ENCODE results near the gene CASQ2. TPM values are rescaled to one million over a fixed set of nuclear protein-coding genes. Genes with fewer than 3 reads are reported as not detected.

The CASQ2 gene
- total and polyA plus RNA-seq, 9 of the 15 experiments (the other 6 are each of a cell fraction or from before 2014, with no cell fraction given) = not detected

DNA sequence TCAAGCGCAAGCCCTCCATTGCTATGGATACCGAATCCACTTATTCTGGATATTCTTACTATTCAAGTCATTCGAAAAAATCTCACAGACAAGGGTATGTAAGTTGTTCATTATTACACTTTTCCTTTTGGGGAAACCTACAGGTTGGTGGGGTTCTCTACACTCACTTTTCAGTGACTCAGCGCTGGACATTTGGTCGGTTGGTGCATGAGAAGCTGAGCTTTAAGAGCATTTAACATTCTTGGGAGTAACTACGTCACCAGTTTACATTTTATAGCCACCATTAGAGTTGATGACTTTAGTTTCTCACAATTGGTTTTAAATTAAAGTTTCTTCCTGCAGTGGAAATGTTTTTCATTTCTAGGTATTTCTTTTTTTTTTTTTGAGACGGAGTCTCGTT, 117.1 kb downstream of the CASQ2 start:
- no peaks in the 10 kb centered on the region for H3K9me3 ChIP-seq (replicated peaks; ENCODE audit: control insufficient read depth, insufficient read depth, low read depth, low read length)
- H3K79me2 ChIP-seq (ENCODE audit: control insufficient read depth, insufficient read depth, low read length) = peaks cover 86% of the 10 kb centered on the region
- BruUV-seq (replicated peaks) = no TSS peak
- WGBS (ENCODE audit: insufficient coverage, low coverage, missing lambda C conversion rate) = 54% methylated on average over 8 of the region's 8 CpGs
- peak overlapping the region; percentile 25 for H2AFZ ChIP-seq (ENCODE audit: low read depth, low read length)
- H3K9me1 ChIP-seq (ENCODE audit: control insufficient read depth, insufficient read depth, low read length) = peaks cover 3% of the 10 kb centered on the region
- in situ Hi-C loops (cut with MboI) = no loop called here
- intact Hi-C loops (cut with micrococcal nuclease) = no loop called here
- H3K9ac ChIP-seq (ENCODE audit: insufficient read depth in 1 of 2, low read depth in 2 of 2, low read length in 2 of 2) = peak overlapping the region in 1 of 2 experiments; percentile 44; a peak in 2 of 4 replicates
- H3K36me3 ChIP-seq (ENCODE audit: control insufficient read depth, insufficient read depth, low read length) = peaks cover 48% of the 10 kb centered on the region
- FAIRE-seq = no peak
- H3K4me1 ChIP-seq (replicated peaks in 1 of 2; ENCODE audit: control insufficient read depth in 2 of 2, insufficient read depth in 2 of 2, low read length in 2 of 2) = peaks cover 44 to 76% of the 10 kb centered on the region in 2 experiments
- H3K4me2 ChIP-seq (ENCODE audit: insufficient read depth, low read length) = peak overlapping the region; percentile 82
- H3K27ac ChIP-seq (ENCODE audit: extremely low read depth, low read depth, low read length) = peak overlapping the region; percentile 80
- H3K4me3 ChIP-seq = no peak overlapping the region
- no peaks in the 10 kb centered on the region; the same call in 1 of the 2 replicates for H4K20me1 ChIP-seq (replicated peaks; ENCODE audit: control insufficient read depth, insufficient read depth, low read length)
- no peaks in the 10 kb centered on the region for H3K27me3 ChIP-seq (ENCODE audit: control insufficient read depth in 2 of 2, insufficient read depth in 2 of 2, low read length in 2 of 2)
- peak in 3 of 4 experiments; percentile 24 to 49 (median 32) for DNase-seq (ENCODE audit: extremely low read depth in 1 of 4, low spot score in 3 of 4)
- POLR2A ChIA-PET = interaction anchor here (1.1 kb wide), 1 partner anchor 8 kb away, joined by 4 read pairs; no protein-coding TSS in a partner anchor
- no peak for ATAC-seq
- CTCF ChIA-PET (ENCODE audit: low intra/inter-chr PET ratio) = interaction anchor here (0.6 kb wide), 1 partner anchor 876 kb away, joined by 3 read pairs; no protein-coding TSS in a partner anchor
- TF ChIP-seq ZNF311 (CRISPR knock-in tag; IDR thresholded peaks at IDR 0.05) (no peak), ZNF175 (CRISPR knock-in tag; IDR thresholded peaks at IDR 0.05; ENCODE audit: low read depth) (no peak), SLC30A9 (CRISPR knock-in tag; IDR thresholded peaks at IDR 0.05) (no peak), MIER1 (IDR thresholded peaks at IDR 0.05; ENCODE audit: low read depth) (no peak), ZNF830 (CRISPR knock-in tag; IDR thresholded peaks at IDR 0.05) (no peak), ZNF589 (CRISPR knock-in tag; IDR thresholded peaks at IDR 0.05; ENCODE audit: low read depth) (0 out of 2 replicates have a peak, but pooled peaks have one; percentile 30), ZNF316 (IDR thresholded peaks at IDR 0.05) (peak; percentile 23; the same call in 1 of the 2 replicates), ATF7 (IDR thresholded peaks at IDR 0.05) (no peak), ELF1 (tag; IDR thresholded peaks at IDR 0.05) (no peak), NFE2 (IDR thresholded peaks at IDR 0.05; ENCODE audit: low read depth) (peak; percentile 62), NCOA4 (IDR thresholded peaks at IDR 0.05; ENCODE audit: partially characterized antibody) (no peak), KAT2B (IDR thresholded peaks at IDR 0.05; ENCODE audit: low read depth, low read length) (no peak), RFX1 (IDR thresholded peaks at IDR 0.05) (peak; percentile 61), STAT5B (CRISPR knock-in tag; IDR thresholded peaks at IDR 0.05) (no peak), ZNF24 (IDR thresholded peaks at IDR 0.05) (no peak), NBN (IDR thresholded peaks at IDR 0.05; ENCODE audit: low read depth) (no peak)
- TF ChIP-seq, protein P1, sequence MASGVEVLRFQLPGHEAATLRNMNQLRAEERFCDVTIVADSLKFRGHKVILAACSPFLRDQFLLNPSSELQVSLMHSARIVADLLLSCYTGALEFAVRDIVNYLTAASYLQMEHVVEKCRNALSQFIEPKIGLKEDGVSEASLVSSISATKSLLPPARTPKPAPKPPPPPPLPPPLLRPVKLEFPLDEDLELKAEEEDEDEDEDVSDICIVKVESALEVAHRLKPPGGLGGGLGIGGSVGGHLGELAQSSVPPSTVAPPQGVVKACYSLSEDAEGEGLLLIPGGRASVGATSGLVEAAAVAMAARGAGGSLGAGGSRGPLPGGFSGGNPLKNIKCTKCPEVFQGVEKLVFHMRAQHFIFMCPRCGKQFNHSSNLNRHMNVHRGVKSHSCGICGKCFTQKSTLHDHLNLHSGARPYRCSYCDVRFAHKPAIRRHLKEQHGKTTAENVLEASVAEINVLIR (CRISPR knock-in tag; IDR thresholded peaks at IDR 0.05) = no peak
- TF ChIP-seq, protein P2, sequence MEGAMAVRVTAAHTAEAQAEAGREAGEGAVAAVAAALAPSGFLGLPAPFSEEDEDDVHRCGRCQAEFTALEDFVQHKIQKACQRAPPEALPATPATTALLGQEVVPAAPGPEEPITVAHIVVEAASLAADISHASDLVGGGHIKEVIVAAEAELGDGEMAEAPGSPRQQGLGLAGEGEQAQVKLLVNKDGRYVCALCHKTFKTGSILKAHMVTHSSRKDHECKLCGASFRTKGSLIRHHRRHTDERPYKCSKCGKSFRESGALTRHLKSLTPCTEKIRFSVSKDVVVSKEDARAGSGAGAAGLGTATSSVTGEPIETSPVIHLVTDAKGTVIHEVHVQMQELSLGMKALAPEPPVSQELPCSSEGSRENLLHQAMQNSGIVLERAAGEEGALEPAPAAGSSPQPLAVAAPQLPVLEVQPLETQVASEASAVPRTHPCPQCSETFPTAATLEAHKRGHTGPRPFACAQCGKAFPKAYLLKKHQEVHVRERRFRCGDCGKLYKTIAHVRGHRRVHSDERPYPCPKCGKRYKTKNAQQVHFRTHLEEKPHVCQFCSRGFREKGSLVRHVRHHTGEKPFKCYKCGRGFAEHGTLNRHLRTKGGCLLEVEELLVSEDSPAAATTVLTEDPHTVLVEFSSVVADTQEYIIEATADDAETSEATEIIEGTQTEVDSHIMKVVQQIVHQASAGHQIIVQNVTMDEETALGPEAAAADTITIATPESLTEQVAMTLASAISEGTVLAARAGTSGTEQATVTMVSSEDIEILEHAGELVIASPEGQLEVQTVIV (CRISPR knock-in tag; IDR thresholded peaks at IDR 0.05; ENCODE audit: borderline replicate concordance) = no peak
- TF ChIP-seq, protein P3, sequence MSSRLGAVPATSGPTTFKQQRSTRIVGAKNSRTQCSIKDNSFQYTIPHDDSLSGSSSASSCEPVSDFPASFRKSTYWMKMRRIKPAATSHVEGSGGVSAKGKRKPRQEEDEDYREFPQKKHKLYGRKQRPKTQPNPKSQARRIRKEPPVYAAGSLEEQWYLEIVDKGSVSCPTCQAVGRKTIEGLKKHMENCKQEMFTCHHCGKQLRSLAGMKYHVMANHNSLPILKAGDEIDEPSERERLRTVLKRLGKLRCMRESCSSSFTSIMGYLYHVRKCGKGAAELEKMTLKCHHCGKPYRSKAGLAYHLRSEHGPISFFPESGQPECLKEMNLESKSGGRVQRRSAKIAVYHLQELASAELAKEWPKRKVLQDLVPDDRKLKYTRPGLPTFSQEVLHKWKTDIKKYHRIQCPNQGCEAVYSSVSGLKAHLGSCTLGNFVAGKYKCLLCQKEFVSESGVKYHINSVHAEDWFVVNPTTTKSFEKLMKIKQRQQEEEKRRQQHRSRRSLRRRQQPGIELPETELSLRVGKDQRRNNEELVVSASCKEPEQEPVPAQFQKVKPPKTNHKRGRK (tag; IDR thresholded peaks at IDR 0.05) = no peak
- TF ChIP-seq, protein P4, sequence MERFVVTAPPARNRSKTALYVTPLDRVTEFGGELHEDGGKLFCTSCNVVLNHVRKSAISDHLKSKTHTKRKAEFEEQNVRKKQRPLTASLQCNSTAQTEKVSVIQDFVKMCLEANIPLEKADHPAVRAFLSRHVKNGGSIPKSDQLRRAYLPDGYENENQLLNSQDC (CRISPR knock-in tag; IDR thresholded peaks at IDR 0.05) = no peak

Measured in K562 (cell line).